Sigmoid colon (tissue), 7 donors: ENCODE results near the gene PTRH2. TPM values are rescaled to one million over a fixed set of nuclear protein-coding genes. Genes with fewer than 3 reads are reported as not detected.

ENCODE experiments used
- DNase-seq: peaks from one replicate; pipeline ENCODE4 v3.0.0-alpha.2; 2019
- H3K27ac ChIP-seq, 4 donors: fragments of 200-600 bp; sonication (generic); one replicate each; pipeline ENCODE4 v1.5.1; 2016 to 2019; ENCODE audit warnings: mild to moderate bottlenecking in 1 of 4
- H3K27me3 ChIP-seq, 3 donors: fragments of 200-600 bp; sonication (generic); one replicate each; pipeline ENCODE4 v1.5.1; 2019; ENCODE audit warnings: mild to moderate bottlenecking in 1 of 3
- H3K36me3 ChIP-seq, 4 donors: fragments of 200-600 bp; sonication (generic); one replicate each; pipeline ENCODE4 v1.5.1; 2016 to 2019
- H3K4me1 ChIP-seq, 4 donors: fragments of 200-600 bp; sonication (generic); one replicate each; pipeline ENCODE4 v1.5.1; 2017 to 2019
- H3K4me3 ChIP-seq, 4 donors: fragments of 200-600 bp; sonication (generic); one replicate each; pipeline ENCODE4 v1.5.1; 2017 to 2019; ENCODE audit warnings: mild to moderate bottlenecking in 2 of 4, moderate library complexity in 1 of 4
- H3K9me3 ChIP-seq, 4 donors: fragments of 200-600 bp in 3 of 4; sonication (generic) in 3 of 4; one replicate each; pipeline versions ENCODE4 v1.5.1 to v1.6.1; 2013 to 2019
- CTCF ChIP-seq, 4 experiments: fragments of 450-650 bp in 3 of 4; fragments of 200-600 bp in 1 of 4; IDR thresholded peaks; one replicate each; pipeline ENCODE4 v1.5.1; 2016 to 2019; ENCODE audit warnings: antibody characterized with exemption in 4 of 4, mild to moderate bottlenecking in 3 of 4, moderate library complexity in 2 of 4
- EP300 ChIP-seq, 4 donors: sonication (generic); formaldehyde crosslinking; IDR thresholded peaks; one replicate each; pipeline ENCODE4 v1.6.1; 2017; ENCODE audit warnings: antibody characterized with exemption in 4 of 4
- POLR2A ChIP-seq, 2 donors: fragments of 450-650 bp; IDR thresholded peaks; one replicate each; pipeline ENCODE4 v1.6.1; 2016; ENCODE audit warnings: antibody characterized with exemption in 2 of 2, mild to moderate bottlenecking in 2 of 2, moderate library complexity in 2 of 2
- POLR2AphosphoS5 ChIP-seq, 4 donors: sonication (generic); formaldehyde crosslinking; IDR thresholded peaks; one replicate each; pipeline ENCODE4 v1.6.1; 2017; ENCODE audit warnings: antibody characterized with exemption in 4 of 4
- WGBS, 2 donors: extraction: QIAGEN DNeasy Blood & Tissue Kit; methylation state at CpG; one replicate each; pipeline ENCODE4 v1.1.7; 2013; 5-methylcytosine and 5-hydroxymethylcytosine counted together
- intact Hi-C: fragments of 100-400 bp; cut with DNase I; formaldehyde crosslinking; loops from one replicate; pipeline ENCODE4 v1.15.1; 2023
- polyA plus RNA-seq, 3 donors: library from polyadenylated mRNA; stranded (reverse); fragments of 200-250 nt; gene quantifications; one replicate each; pipeline ENCODE4 v1.2.3, GENCODE V29; 2013
- total RNA-seq, 4 donors: library from RNA; depleted of rRNA; stranded (reverse); fragments of >200 nt; gene quantifications; one replicate each; pipeline ENCODE4 v1.1.0, GENCODE V29; 2016
- donor health status: healthy with polysubstance abuse.
- donor health status: Bipolar disorder and iron deficiency.
- donor health status: healthy.

The PTRH2 gene
- total and polyA plus RNA-seq, 7 donors: 9.0 to 38.2 (median 23.9) TPM

DNA sequence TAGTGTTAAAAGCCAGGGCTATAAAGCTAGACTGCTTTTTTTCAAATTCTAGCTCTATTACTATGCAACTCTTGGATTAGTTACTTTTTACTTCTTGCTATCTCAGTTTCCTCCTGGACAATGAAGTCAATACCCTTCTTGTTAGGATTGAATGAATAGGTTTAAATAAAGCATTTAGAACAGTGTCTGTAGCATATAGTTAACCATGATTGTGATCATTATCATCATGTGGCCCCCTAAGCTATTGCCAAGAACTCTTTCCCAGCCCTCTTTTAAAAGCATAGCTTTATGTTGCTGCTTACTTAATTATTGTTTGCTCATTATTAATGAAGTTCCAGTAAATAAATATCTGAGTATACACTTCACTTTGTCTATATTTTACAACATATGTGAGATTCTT, 4.7 kb upstream of the PTRH2 start:
- Histone ChIP-seq H3K27ac (no peak overlapping the region), H3K4me3 (no peak overlapping the region), H3K36me3 (no peaks in the 10 kb centered on the region), H3K9me3 (no peaks in the 10 kb centered on the region), H3K4me1 (peaks cover 0 to 42% (median 29%) of the 10 kb centered on the region in 4 donors), H3K27me3 (no peaks in the 10 kb centered on the region)
- intact Hi-C loops: no loop called here
- no peak for DNase-seq
- no peak for TF ChIP-seq CTCF (IDR thresholded peaks at IDR 0.05)
- TF ChIP-seq POLR2A (IDR thresholded peaks at IDR 0.05): no peak
- no peak for TF ChIP-seq POLR2AphosphoS5 (IDR thresholded peaks at IDR 0.05)
- no peak for TF ChIP-seq EP300 (IDR thresholded peaks at IDR 0.05)

- no peaks in the 10 kb centered on the region for H3K9me3 ChIP-seq
- intact Hi-C loops: loop anchor here (1.0 to 5.0 kb wide), 2 partner anchors 89 to 139 kb away; partner anchors contain the start of gene CLTC
- H3K27me3 ChIP-seq: no peaks in the 10 kb centered on the region
- TF ChIP-seq POLR2A (IDR thresholded peaks at IDR 0.05) (no peak), POLR2AphosphoS5 (IDR thresholded peaks at IDR 0.05) (no peak), EP300 (IDR thresholded peaks at IDR 0.05) (no peak), CTCF (IDR thresholded peaks at IDR 0.05) (no peak)
- H3K4me3 ChIP-seq: peak overlapping the region; percentile 64 to 86 (median 80)
- H3K27ac ChIP-seq: peak overlapping the region; percentile 89 to 96 (median 92)
- 1 to 2% methylated on average over 15 of the region's 15 CpGs for WGBS, 2 donors
- H3K36me3 ChIP-seq: no peaks in the 10 kb centered on the region
- peaks cover 0 to 50% (median 37%) of the 10 kb centered on the region in 4 donors for H3K4me1 ChIP-seq
- DNase-seq: no peak
Observed at GRCh38 chr17:59707971-59708430, 771 bp upstream of the PTRH2 start.

DNA sequence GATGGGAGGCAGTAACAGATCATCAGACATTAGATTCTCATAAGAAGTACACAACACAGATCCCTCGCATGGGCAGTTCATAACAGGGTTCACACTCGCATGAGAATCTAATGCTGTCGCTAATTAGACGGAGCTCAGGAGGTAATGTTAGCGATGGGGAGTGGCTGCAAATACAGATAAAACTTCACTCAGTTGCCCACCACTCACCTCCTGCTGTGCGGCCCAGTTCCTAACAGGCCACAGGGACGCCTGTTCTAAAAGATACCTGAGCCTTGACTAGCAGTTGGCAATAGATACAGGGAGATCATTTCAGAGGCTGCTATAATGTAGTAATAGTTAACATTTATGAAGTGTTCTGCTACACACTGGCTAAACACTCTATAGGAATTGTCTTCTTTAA, 4.9 kb downstream of the PTRH2 start:
- Histone ChIP-seq H3K4me3 (no peak overlapping the region), H3K27me3 (no peaks in the 10 kb centered on the region), H3K27ac (no peak overlapping the region), H3K36me3 (peaks cover 0 to 34% (median 13%) of the 10 kb centered on the region in 4 donors), H3K9me3 (no peaks in the 10 kb centered on the region), H3K4me1 (peaks cover 0 to 25% (median 17%) of the 10 kb centered on the region in 4 donors)
- intact Hi-C loops: no loop called here
- 96% methylated on average over 7 of the region's 7 CpGs for WGBS, 2 donors
- no peak for TF ChIP-seq CTCF (IDR thresholded peaks at IDR 0.05)
- no peak for TF ChIP-seq POLR2AphosphoS5 (IDR thresholded peaks at IDR 0.05)
- no peak for TF ChIP-seq EP300 (IDR thresholded peaks at IDR 0.05)
- no peak for TF ChIP-seq POLR2A (IDR thresholded peaks at IDR 0.05)
- no peak for DNase-seq

- H3K27ac ChIP-seq: no peak overlapping the region
- intact Hi-C loops: no loop called here
- no peaks in the 10 kb centered on the region for H3K9me3 ChIP-seq
- 96 to 97% methylated on average over 6 of the region's 6 CpGs for WGBS, 2 donors
- peaks cover 0 to 3% (median 0%) of the 10 kb centered on the region in 4 donors for H3K4me1 ChIP-seq
- no peak overlapping the region for H3K4me3 ChIP-seq
- DNase-seq: no peak
- peaks cover 10 to 59% (median 21%) of the 10 kb centered on the region in 4 donors for H3K36me3 ChIP-seq
- TF ChIP-seq POLR2A (IDR thresholded peaks at IDR 0.05) (no peak), EP300 (IDR thresholded peaks at IDR 0.05) (no peak), CTCF (IDR thresholded peaks at IDR 0.05) (no peak), POLR2AphosphoS5 (IDR thresholded peaks at IDR 0.05) (no peak)
- H3K27me3 ChIP-seq: no peaks in the 10 kb centered on the region
Observed at GRCh38 chr17:59699786-59700185, 7.4 kb downstream of the PTRH2 start.

GRCh38 chr17:59699218-59699617, 8.0 kb downstream of the PTRH2 start:
- 95 to 96% methylated on average over 7 of the region's 7 CpGs for WGBS, 2 donors
- intact Hi-C loops: no loop called here

More at GRCh38 chr17:59699218-59699617, 8.0 kb downstream of the PTRH2 start:
- H3K9me3 ChIP-seq: no peaks in the 10 kb centered on the region
- no peak overlapping the region for H3K27ac ChIP-seq
- no peaks in the 10 kb centered on the region for H3K27me3 ChIP-seq
- H3K4me3 ChIP-seq: no peak overlapping the region
- TF ChIP-seq POLR2AphosphoS5 (IDR thresholded peaks at IDR 0.05) (no peak), CTCF (IDR thresholded peaks at IDR 0.05) (no peak), POLR2A (IDR thresholded peaks at IDR 0.05) (no peak), EP300 (IDR thresholded peaks at IDR 0.05) (no peak)
- no peaks in the 10 kb centered on the region for H3K4me1 ChIP-seq
- DNase-seq: no peak
- peaks cover 15 to 65% (median 25%) of the 10 kb centered on the region in 4 donors for H3K36me3 ChIP-seq
